Epithelial cell of esophagus (primary cell): ENCODE data around the gene DUS2.
A peak's percentile ranks its signal among the peaks of the same experiment; 100 is the strongest.
"Not testable (repeated sequence)": the region's sequence is repeated elsewhere in the genome, so short reads cannot be mapped to it uniquely, and the experiment has no call there.

Experiments used
- DNase-seq: peaks from one replicate; pipeline ENCODE4 v3.0.0; 2010; ENCODE audit warnings: low read depth
- H3K4me3 ChIP-seq: 2 replicates; pipeline ENCODE4 v1.5.1; 2011; ENCODE audit warnings: mild to moderate bottlenecking, low read length, control low read depth
- CTCF ChIP-seq: IDR thresholded peaks from 2 replicates; pipeline ENCODE4 v1.5.1; 2011; ENCODE audit warnings: low read depth, mild to moderate bottlenecking, low read length, control low read depth, inconsistent platforms; ENCODE audit not compliant: insufficient read depth; ENCODE audit errors: missing control alignments

DUS2 gene

GRCh38 chr16:68015681-68016080, 7.4 kb upstream of the DUS2 start, which contains the start of gene DPEP2NB:
Gene DPEP2NB (minus strand): TSS chr16:68015911. CDS start chr16:68015770, 141 bp downstream.
- H3K4me3 ChIP-seq = no peak within 1 kb of the TSS
- no peak for DNase-seq
- no peak for TF ChIP-seq CTCF

- no peak overlapping the region for H3K4me3 ChIP-seq
- no peak for DNase-seq
- no peak for TF ChIP-seq CTCF
These were observed 3.9 kb upstream of the DUS2 start for GRCh38 chr16:68019167-68019680.

GRCh38 chr16:68021490-68021889, 1.6 kb upstream of the DUS2 start:
- no peak for TF ChIP-seq CTCF
- peak overlapping the region; percentile 97 for H3K4me3 ChIP-seq
- DNase-seq = no peak

GRCh38 chr16:68022278-68022727, 781 bp upstream of the DUS2 start:
- H3K4me3 ChIP-seq = peak overlapping the region; percentile 97
- no peak for DNase-seq
- no peak for TF ChIP-seq CTCF

- no peak overlapping the region for H3K4me3 ChIP-seq
- TF ChIP-seq CTCF = no peak
- DNase-seq = no peak
These were observed 5.9 kb downstream of the DUS2 start for GRCh38 chr16:68028996-68029395.

- DNase-seq, H3K4me3 ChIP-seq: not testable (repeated sequence)
These were observed 7.0 kb downstream of the DUS2 start for GRCh38 chr16:68030108-68030507.

- no peak overlapping the region for H3K4me3 ChIP-seq
- DNase-seq = peak; percentile 86
- TF ChIP-seq CTCF = no peak
These were observed 8.9 kb downstream of the DUS2 start for GRCh38 chr16:68031951-68032350.
